Jurkat, Clone E6-1 (cell line): Measurements from ENCODE around the gene FGGY.
"Not testable (repeated sequence)": the region's sequence is repeated elsewhere in the genome, so short reads cannot be mapped to it uniquely, and the experiment has no call there.

Source experiments
- DNase-seq: peaks from one replicate; pipeline ENCODE4 v3.0.0-alpha.2; 2011; ENCODE audit warnings: low read depth, low spot score
- H3K4me3 ChIP-seq: 2 replicates; pipeline ENCODE4 v1.5.1; 2011; ENCODE audit warnings: mild to moderate bottlenecking, low read length, control low read depth, moderate library complexity

The FGGY gene

DNA sequence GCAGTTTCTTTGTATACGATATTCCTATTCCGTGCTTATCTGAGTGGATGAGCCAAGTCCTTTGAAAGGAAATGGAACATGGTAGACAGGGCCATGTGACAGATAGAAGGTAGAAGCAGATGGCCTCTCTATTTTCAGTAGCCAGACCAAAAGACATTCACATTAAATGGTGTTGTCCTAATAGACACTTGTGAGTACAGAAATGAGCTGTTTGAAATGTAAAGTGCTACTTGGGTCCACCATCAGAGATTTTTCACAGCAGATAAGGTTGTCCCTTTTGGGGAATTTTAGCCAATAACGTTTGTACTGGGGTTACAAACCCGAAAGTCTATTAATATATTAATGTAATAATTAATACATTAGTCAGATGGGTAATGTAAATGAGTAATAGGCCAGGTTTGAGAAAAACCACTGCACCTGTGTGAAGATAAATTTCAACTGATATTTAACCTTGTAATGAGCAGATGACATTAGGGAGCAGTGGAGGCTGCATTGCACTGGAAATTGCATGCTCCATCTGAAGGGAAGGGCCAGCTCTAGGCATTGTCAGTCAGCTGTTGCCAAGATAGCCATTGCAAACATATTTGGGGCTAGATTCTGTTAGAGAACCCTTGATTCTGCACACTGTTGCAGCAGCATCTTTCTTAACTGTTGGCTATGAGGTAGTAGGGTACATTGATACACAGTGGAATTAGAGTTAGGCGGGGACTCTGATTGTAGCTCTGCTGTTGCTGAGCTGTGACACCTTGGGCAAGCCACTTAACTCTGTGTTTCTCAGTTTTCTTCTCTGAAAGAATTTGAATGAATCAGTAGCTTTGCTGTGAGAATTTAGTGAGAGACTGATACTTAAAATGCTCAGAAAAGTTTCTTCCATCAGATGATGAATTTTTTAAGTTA lies 43.8 kb downstream of the FGGY start:
- DNase-seq, result no peak
- H3K4me3 ChIP-seq, result no peak overlapping the region

DNA sequence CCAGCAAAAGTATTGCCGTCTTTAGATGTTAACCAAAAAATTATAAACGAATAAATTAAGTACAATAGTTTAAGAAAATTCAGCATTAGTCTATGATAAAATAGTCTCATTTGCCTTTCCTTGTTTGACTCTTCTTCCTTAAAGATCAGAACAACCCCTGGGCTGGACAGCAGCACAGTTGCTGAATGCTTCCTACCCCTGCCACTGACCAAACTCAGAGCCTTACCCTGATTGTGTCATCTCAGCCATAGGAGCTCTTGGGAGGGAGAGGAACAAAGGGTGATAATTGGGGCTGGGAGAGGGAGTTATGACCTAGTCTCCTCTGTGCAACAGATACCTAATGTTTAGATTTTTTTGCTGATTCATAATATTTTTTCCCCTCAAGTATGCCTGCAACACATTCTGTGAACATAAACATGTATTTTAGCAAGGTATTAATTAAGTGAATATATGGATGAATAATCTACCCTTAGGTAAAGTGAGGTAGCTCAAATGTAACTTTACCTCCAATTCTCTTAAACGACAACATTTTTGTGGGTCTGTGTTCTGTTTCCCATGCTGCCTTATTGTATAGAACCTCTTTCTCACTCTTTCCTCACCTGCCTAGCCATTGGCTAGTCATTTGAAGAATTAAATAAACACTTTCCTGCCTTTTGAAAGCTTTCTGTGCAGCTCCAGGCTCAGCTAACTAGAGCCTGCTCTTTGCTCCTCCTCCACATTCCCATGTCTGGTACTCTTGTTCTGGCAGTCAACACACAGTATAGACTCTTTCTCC lies 46.1 kb downstream of the FGGY start:
- no peak overlapping the region for H3K4me3 ChIP-seq
- DNase-seq, result no peak

DNA sequence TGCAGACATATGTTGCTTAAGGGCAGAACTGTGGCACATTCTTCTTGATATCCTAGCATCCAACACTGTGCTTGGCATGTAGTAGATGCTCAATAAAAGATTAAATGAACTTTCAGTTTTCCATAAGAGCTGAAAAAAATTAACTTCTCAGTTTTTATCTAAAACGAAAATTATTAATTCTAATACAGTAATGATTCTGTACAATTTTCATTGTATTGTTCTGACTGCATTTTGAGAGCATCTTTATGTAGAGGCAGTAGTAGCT lies 46.6 kb downstream of the FGGY start:
- H3K4me3 ChIP-seq, result no peak overlapping the region
- DNase-seq, result no peak

DNA sequence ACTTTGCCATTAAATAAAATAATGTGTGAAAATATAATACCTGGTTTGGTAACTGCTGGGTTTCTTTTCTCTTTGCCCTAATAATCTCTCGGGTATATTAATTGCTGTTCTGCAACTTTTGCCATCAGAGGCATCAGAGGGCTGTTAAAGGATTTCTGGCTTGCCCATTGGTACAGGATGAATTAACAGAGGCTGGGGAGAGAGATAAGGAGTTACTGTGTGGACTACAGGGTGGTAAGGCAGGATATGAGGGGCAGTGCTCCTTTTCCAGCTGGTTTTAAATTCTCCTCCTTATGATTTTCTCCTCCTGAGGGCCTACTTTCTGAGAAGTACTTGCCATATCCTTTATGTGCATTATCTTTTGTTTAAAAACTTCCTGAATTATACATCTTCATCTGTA lies 48.3 kb downstream of the FGGY start:
- no peak for DNase-seq

DNA sequence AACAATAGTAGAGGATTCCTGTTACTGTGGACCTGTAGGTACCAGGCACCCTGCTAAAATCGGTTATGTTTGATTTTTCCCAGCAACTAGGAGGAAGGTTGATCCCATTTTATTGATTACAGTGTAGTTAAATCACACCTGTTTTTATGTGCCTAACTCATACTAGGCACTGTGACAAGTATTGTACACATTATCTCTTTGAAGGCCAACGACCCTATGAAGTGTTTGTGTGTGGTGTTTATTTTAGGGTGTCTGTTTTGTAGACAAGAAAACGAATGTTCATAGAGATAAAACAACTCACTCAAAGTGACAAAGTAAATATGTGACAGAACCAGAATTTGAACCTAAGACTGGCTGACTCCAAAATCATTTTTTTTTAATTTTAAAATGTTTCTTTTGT lies 49.5 kb downstream of the FGGY start:
- no peak for DNase-seq

More for the DNA sequence above, 48.3 kb downstream of the FGGY start:
- no peak overlapping the region for H3K4me3 ChIP-seq

DNA sequence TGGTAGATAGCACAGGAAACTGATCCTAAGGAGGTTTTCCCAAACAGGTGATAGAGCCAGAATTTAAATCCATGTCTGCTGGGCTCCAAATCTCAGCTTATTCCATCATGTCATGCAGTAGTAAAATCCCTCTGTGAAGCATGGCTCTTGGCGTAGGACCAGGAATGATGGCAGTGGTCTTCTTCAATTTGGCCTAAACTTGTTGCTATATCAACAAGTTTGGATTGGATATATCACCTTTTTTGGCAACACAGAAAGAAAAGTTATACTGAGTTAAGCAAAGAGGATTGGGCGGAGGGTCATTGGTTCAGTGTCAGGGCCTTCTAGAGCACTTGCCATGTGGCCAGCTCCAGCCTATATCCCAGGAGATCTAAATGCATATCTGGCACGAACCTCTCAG lies 52.2 kb downstream of the FGGY start:
- no peak overlapping the region for H3K4me3 ChIP-seq
- DNase-seq, result no peak

More for the DNA sequence above, 49.5 kb downstream of the FGGY start:
- no peak overlapping the region for H3K4me3 ChIP-seq

DNA sequence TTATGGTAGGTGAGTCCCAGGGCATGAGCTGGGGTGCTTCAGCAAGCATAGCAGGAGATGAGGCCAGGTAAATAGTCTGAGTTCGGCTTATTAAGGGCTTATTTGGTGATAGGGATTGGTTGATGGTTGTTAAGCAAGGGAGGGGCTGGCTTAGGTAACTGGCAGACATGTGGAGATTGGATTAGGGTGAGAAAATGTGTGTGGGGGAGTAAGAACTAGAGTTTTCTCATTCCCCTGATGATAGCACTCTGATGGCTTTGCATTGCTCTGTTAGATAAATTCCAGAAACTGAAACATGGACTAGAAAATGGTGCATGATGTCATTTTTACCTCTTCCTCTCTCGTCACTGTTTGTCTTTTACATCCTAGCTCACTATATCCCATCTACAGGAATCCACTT lies 53.6 kb downstream of the FGGY start:
- H3K4me3 ChIP-seq, result no peak overlapping the region
- DNase-seq, result no peak

DNA sequence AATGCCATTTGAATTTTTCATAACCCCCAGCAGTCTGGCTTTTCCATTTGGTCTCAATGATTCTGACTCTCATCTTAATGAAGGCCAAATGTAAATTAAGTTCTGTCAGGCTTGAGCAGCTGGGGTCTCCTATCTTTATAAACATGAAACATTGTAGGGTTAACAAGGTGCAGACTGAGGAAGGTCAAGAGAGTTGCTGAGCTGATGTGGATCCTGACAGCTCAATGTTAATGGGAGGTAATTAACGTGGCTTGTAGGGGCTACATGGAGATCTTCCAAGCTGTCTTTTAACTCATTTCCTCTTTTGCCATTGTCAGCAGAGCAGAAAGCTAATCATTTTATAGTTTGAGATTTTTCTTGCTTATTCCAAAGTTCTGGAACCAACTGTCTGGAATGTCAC lies 55.2 kb downstream of the FGGY start:
- no peak overlapping the region for H3K4me3 ChIP-seq
- no peak for DNase-seq

DNA sequence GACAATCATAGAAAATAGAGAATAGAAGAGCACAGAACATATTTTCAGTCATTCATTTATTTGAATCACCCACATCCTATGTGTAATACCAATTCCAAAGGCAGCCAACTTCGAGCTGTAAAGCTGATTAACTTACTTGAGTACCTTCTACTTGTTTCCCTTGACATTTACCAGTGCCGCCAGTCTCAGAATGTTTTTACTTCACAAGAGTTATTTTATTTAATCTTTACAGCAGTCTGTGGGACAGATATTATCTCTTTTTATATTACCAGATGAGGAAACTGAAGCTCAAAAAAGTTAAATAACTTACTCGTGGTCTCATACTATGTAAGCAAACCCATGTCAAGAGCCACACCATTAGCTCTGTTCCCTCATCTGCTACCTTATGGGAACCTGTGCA lies 56.6 kb downstream of the FGGY start:
- DNase-seq, result no peak
- no peak overlapping the region for H3K4me3 ChIP-seq

DNA sequence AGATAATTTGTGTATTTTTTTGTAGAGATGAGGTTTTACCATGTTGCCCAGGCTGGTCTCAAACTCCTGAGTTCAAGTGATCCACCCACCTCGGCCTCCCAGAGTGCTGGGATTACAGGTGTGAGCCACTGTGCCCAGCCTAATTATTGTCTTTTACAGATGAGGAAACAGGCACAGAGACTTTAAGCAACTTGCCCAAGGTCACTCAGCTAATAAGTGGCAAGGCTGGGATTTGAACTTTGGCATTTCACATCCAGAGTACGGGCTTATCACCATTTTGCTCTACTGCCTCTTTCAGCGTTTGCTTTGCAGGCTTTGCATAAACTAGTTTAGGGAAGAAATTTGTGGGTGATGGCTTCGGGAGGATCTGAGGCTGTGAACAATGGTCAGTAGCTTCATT lies 57.3 kb downstream of the FGGY start:
- not testable (repeated sequence) for H3K4me3 ChIP-seq, DNase-seq

DNA sequence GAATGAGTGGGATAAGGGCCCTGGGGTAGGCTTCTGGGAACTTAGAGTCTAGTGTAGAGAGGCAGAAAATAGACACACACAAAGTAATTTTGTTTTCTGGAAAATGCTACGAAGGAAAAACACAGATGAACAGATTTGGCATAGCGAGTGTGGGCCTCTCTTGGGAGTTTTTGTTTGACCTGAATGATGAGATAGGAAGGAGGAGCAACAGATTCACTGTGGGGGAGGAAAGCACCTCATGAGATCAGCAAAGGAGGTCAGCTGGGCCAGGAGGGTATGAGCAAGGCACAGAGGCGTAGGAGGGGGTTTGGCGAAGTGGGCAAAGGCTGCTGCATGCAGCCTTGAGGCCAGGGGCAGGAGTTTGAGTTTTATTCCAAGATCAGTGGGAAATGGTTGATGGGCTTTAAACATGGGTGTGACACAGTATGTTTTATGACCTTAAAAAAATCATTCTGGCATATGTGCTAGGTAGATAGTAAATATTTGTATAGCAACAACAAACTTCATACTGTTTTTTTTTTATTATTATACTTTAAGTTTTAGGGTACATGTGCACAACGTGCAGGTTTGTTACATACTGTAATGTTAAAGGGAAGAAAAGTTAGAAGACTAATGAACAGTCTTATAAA lies 57.9 kb downstream of the FGGY start:
- H3K4me3 ChIP-seq, result no peak overlapping the region
- no peak for DNase-seq

DNA sequence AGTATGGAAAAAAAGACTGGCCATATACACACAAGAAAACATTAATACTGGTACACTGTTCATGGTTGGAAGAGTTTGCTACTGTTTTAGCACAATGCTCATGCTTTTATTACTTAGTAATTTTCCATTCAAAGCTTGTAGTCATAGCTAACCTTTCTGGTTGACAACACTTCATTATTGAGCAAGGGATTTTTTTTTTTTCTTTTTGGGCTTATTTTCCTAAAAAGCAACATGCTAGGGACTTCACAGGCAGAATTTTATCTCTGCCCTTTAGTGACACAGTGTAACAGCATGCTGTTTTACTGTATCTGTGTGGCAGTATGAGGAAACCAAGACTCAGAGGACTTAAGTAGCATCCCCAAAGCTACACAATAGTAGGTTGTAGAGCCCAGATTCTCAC lies 58.5 kb downstream of the FGGY start:
- no peak for DNase-seq
- H3K4me3 ChIP-seq, result no peak overlapping the region

DNA sequence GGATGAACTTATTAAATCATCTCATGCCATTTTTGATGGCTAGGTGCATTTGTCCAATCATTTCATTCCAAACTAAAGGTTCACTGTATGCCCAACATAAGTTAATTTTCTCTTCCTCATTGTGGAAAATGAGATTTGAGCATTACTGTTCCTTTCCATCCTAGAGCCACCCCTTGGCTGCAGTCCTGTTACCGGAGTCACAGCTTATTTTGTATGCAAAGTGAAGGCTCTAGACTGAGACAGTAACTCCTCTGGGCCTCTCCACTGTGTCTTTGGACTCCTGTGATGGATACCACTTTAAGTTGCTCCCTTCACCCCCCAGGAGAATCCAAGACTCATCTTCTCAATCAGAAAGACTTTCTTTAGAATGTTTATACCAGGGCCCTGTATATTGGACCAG lies 59.7 kb downstream of the FGGY start:
- no peak for DNase-seq
- no peak overlapping the region for H3K4me3 ChIP-seq

DNA sequence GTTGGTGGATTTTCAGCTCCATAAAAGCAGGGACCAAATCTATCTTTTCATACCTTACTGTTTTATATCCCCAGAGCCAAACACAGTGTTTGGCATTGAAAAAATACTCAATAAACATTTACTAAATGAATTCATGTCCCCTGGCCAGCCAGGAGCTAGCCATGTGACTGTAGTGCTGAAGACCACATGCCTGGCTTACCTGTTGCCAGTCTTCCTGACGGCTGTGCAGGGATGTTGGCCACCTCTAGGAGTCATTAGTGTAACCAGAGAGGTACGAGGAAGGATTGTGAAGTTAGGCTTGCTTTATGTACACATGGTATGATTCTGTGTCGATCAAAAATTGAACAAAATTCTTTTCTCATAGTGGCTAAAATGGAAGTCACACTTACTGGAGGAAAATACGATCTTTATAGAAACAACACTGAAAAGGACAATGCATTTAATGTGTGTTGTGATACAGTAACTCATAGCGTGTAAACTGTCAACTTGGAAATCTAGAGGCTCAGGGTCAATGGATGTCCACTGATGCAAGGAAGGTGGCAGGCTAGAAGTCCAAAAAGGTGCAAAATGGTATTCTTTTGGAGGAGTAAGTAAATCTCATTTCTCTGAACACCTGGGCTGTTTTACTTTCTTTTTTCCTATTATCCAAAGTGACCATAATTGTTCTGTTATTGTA lies 60.9 kb downstream of the FGGY start:
- DNase-seq, result no peak
- no peak overlapping the region for H3K4me3 ChIP-seq

DNA sequence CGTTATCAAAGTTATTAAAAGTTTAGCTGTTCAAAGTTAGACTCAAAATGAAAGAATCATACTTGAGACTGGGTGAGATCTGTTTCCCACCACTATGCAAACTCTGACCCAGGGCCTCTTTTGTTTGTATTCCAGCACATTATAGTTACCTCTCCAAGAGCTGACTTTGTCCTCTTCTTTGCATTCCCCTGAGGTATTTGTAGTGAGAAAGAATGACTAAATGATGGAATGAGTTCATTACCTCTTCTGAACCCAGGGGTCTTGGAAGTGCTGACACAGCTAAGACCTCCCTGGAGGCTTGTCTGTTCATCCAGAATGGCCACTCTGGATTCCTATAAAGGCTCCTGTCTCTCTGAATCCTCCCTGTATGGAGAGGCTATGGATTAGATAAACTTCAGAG lies 62.4 kb downstream of the FGGY start:
- no peak overlapping the region for H3K4me3 ChIP-seq
- no peak for DNase-seq

DNA sequence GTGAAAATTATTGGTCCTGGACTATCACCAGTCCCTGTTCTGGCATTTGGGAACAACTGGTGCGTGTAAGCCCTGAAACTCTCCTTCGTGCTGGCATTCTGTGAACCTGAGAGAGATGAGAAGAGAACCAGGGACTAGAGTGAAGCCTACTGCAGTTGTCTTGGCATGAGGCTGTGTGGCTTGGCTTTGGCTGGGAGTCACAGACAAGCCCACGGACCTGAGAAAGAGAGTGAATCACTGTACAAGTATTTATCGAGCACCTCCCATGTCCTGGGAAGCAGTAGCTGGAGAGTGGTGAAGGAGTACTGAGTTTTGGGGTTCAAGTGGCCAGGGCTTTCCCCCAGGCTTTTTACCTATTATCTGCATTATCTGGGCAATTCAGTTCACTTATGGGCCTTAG lies 63.3 kb downstream of the FGGY start:
- no peak overlapping the region for H3K4me3 ChIP-seq
- DNase-seq, result no peak

DNA sequence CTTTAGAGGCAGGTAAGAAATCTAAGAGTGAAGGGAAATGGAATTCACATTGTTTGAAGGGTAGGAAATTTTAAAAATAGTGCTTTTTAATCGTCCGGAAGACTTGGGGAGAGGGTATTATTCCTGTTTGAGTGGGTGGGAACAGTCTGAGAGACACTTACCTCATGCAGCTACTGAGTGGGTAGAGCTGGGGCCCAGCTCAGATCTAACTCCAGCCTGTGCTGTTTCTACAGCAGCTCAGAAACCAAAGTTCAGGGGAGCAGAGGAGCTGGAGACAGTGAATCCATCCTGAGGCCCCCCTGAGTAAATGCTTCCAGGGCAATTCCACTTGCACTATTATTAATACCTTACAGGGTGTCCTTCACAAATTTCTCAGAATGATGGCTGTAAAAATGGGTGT lies 63.8 kb downstream of the FGGY start:
- DNase-seq, result no peak
- no peak overlapping the region for H3K4me3 ChIP-seq

DNA sequence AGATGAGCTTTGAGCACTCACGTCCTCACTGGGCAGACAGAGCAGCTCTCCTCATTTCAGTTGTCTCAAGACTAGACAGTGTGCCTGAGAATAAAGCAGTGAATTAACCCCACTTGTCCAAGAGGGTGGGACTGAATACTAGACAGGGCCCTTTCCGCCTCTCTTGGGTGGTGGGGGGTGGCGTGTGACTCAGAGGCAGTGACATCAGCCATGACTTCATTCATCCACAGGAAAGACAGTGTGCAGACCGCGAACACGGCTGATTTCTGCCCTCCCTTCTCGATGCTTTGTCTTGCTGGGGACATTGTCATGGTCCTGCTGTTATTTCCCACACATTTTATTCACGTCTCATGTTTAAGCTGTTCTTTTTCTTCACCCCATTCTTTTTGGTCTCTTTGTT lies 64.9 kb downstream of the FGGY start:
- no peak overlapping the region for H3K4me3 ChIP-seq
- no peak for DNase-seq

DNA sequence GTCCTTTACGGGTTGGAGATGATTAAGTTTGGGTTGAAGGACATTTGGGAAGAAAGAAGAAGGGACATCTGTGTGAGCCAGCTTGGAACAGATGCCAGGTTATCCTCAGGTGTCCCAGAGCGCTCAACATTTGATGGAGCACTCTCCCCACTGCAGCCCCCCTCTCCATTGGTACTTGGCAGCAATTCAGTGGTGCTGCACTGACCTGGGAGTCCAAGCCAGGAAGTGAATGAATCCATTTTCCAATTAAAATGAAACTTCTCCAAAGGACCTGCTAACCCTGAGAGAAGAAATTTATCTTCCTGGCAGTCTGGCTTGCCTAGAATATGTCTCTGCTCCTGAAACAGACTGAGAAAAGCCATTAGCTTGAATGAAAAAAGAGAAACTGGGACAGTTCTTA lies 67.1 kb downstream of the FGGY start:
- DNase-seq, result no peak
- no peak overlapping the region for H3K4me3 ChIP-seq

DNA sequence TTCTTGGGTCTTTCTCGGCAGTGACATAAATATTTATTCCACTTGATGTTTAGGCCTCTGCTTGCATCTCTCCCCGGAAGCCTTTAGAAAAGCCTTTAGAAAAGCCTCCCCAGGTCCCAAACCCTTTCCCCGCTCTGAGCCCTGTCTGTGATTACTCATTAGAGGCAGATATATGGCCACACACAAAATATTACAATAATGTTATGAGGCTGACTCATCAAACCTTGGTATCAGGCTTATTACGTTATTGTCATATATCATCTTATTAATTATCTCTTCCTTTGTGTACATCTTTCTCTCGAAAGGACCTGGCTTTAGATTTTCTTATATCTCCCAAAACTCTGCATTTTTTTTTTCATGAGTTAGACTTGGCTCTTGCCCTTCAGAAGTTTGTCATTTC lies 69.5 kb downstream of the FGGY start:
- no peak overlapping the region for H3K4me3 ChIP-seq
- DNase-seq, result no peak
